Neural cell (in vitro differentiated cells): Measurements from ENCODE around the gene SS18L1.

Source experiments
- CTCF ChIP-seq: fragments of 450-650 bp; IDR thresholded peaks from 2 replicates; pipeline ENCODE4 v1.5.1; 2014; ENCODE audit warnings: antibody characterized with exemption, mild to moderate bottlenecking, moderate library complexity; ENCODE audit not compliant: poor library complexity, severe bottlenecking
- POLR2AphosphoS5 ChIP-seq: IDR thresholded peaks from 2 replicates; pipeline ENCODE4 v1.6.1; 2012

- TF ChIP-seq CTCF (peak; percentile 12), POLR2AphosphoS5 (peak; percentile 19)
Measured at GRCh38 chr20:62219101-62219991, 75.8 kb downstream of the SS18L1 start.
